Measurements from ENCODE around the gene PTPN4. TPM values are rescaled to one million over a fixed set of nuclear protein-coding genes. Genes with fewer than 3 reads are reported as not detected.
"Not testable (repeated sequence)": the region's sequence is repeated elsewhere in the genome, so short reads cannot be mapped to it uniquely, and the experiment has no call there.

PTPN4 gene
- total and polyA plus RNA-seq, 11 donors: 3.6 to 49.0 (median 43.0) TPM

GRCh38 chr2:119983108-119983507, 223.4 kb downstream of the PTPN4 start:
- no peak for TF ChIP-seq POLR2A (IDR thresholded peaks at IDR 0.05)
- TF ChIP-seq, protein P1, sequence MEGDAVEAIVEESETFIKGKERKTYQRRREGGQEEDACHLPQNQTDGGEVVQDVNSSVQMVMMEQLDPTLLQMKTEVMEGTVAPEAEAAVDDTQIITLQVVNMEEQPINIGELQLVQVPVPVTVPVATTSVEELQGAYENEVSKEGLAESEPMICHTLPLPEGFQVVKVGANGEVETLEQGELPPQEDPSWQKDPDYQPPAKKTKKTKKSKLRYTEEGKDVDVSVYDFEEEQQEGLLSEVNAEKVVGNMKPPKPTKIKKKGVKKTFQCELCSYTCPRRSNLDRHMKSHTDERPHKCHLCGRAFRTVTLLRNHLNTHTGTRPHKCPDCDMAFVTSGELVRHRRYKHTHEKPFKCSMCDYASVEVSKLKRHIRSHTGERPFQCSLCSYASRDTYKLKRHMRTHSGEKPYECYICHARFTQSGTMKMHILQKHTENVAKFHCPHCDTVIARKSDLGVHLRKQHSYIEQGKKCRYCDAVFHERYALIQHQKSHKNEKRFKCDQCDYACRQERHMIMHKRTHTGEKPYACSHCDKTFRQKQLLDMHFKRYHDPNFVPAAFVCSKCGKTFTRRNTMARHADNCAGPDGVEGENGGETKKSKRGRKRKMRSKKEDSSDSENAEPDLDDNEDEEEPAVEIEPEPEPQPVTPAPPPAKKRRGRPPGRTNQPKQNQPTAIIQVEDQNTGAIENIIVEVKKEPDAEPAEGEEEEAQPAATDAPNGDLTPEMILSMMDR (IDR thresholded peaks at IDR 0.05): no peak
- intact Hi-C loops (cut with DNase I): no loop called here
- Histone ChIP-seq H3K27ac (no peak overlapping the region), H3K4me3 (no peak overlapping the region), H3K36me3 (peaks cover 0 to 2% (median 0%) of the 10 kb centered on the region in 9 donors), H3K27me3 (no peaks in the 10 kb centered on the region), H3K9me3 (peaks cover 0 to 6% (median 0%) of the 10 kb centered on the region in 12 donors), H3K4me1 (peaks cover 0 to 8% (median 0%) of the 10 kb centered on the region in 12 donors)
- WGBS, 4 donors: 73 to 92% (median 88%) methylated on average over 3 of the region's 3 CpGs
- ATAC-seq: no peak
- DNase-seq: no peak

DNA sequence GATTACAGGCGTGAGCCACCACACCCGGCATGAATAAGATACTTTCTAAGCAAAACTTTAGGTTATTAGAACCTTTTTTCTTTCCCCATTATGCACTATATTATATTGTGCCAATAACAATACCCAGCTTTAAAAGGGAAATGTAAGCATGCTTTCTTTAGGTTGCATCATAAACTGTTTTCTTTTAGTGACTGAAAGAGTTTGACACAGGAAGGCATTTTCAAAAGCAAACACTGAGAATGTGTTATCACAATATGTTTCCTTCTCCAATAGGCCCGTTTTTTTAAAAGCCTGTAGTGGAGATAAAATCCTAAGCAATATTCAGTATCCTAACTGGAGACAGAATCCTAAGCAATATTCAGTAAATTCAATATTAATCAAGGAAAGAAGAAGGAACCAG, 236.4 kb downstream of the PTPN4 start:
- no peaks in the 10 kb centered on the region for H3K36me3 ChIP-seq
- intact Hi-C loops (cut with DNase I): no loop called here
- TF ChIP-seq POLR2A (IDR thresholded peaks at IDR 0.05): no peak
- TF ChIP-seq, protein P1 (IDR thresholded peaks at IDR 0.05): no peak
- H3K9me3 ChIP-seq: no peaks in the 10 kb centered on the region
- H3K27me3 ChIP-seq: peaks cover 0 to 3% (median 0%) of the 10 kb centered on the region in 9 donors
- DNase-seq (no peak), ATAC-seq (no peak)
- H3K27ac ChIP-seq: no peak overlapping the region
- 74 to 80% (median 76%) methylated on average over 3 of the region's 3 CpGs for WGBS, 4 donors
- H3K4me1 ChIP-seq: no peaks in the 10 kb centered on the region
- H3K4me3 ChIP-seq: no peak overlapping the region

DNA sequence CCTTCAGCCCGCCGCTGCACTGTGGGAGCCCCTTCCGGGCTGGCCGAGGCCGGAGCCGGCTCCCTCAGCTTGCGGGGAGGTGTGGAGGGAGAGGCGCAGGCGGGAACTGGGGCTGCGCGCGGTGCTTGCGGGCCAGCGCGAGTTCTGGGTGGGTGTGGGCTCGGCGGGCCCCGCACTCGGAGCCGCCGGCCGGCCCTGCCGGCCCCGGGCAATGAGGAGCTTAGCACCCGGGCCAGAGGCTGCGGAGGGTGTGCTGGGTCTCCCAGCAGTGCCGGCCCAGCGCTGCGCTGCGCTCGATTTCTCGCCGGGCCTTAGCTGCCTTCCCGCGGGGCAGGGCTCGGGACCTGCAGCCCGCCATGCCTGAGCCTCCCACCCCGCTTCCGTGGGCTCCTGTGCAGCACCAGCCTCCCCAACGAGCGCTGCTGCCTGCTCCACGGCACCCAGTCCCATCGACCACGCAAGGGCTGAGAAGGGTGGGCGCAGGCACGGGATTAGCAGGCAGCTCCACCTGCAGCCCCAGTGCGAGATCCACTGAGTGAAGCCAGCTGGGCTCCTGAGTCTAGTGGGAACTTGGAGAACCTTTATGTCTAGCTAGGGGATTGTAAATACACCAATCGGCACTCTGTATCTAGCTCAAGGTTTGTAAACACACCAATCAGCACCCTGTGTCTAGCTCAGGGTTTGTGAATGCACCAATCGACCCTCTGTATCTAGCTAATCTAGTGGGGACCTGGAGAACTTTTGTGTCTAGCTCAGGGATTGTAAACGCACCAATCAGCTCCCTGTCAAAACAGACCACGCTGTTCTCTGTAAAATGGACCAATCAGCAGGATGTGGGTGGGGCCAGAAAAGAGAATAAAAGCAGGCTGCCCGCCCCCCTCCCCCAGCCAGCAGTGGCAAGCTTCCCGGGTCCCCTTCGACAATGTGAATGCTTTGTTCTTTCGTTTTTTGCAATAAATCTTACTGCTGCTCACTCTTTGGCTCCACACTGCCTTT, 237.5 kb downstream of the PTPN4 start:
- H3K9me3 ChIP-seq; H3K4me1 ChIP-seq; H3K27ac ChIP-seq; H3K4me3 ChIP-seq; H3K36me3 ChIP-seq; intact Hi-C loops (cut with DNase I); ATAC-seq; DNase-seq; H3K27me3 ChIP-seq: not testable (repeated sequence)
- WGBS, 4 donors: 92 to 96% (median 95%) methylated on average over 33 to 55 of the region's 55 CpGs

DNA sequence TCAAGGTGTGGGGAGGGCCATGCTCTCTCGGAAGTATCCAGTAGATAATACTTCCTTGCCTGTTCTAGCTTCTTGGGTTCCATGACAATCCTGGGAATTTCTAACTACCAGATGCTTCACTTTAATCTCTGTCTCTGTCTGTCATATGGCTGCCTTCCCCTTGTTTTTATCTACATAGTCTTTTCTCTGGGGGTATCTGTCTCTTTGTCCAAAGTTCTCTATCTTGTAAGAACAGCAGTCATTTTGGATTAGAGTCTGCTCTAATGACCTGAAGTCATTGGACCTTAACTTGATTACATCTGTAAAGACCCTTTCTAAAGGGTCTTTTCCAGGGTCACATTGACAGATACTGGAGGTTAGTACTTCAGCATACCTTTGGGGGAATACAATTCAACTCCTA, 241.7 kb downstream of the PTPN4 start:
- DNase-seq (no peak), ATAC-seq (no peak)
- Histone ChIP-seq H3K9me3 (peaks cover 0 to 3% (median 0%) of the 10 kb centered on the region in 12 donors), H3K36me3 (no peaks in the 10 kb centered on the region), H3K4me3 (no peak overlapping the region), H3K27me3 (no peaks in the 10 kb centered on the region), H3K4me1 (no peaks in the 10 kb centered on the region), H3K27ac (no peak overlapping the region)
- TF ChIP-seq, protein P1 (IDR thresholded peaks at IDR 0.05): no peak
- TF ChIP-seq POLR2A (IDR thresholded peaks at IDR 0.05): no peak
- intact Hi-C loops (cut with DNase I): no loop called here
- 54 to 75% (median 60%) methylated on average over 1 of the region's 1 CpG for WGBS, 4 donors
